HCT116 (cell line): ENCODE measurements around the gene GNB2. TPM values are rescaled to one million over a fixed set of nuclear protein-coding genes. Genes with fewer than 3 reads are reported as not detected.

Experiments
- ATAC-seq: fragments of 200-7000 bp; cut with Tn5 transposase; 2 replicates; pipeline ENCODE4 v1.9.1; 2020; ENCODE audit warnings: mild to moderate bottlenecking, moderate library complexity
- BruUV-seq: library from RNA; stranded (reverse); fragments of 400-500 nt; replicated peaks from 2 replicates; lab custom pipeline; 2021; lab: Mats Ljungman, UMichigan
- CTCF ChIA-PET: fragments of 300-600 bp; sonication (Branson Sonifier 250); formaldehyde crosslinking; loops from one replicate; lab custom pipeline; 2021; ENCODE audit warnings: antibody characterized with exemption; lab: Charles Lee
- POLR2A ChIA-PET: fragments of 300-600, 350-600 bp; sonication (Branson Sonifier 250); formaldehyde crosslinking; loops from one replicate; lab custom pipeline; 2021; ENCODE audit warnings: antibody characterized with exemption; lab: Charles Lee
- RAD21 ChIA-PET, 2 experiments: fragments of 300-600 bp; sonication (Branson Sonifier 250); formaldehyde crosslinking; loops; one replicate each; lab custom pipeline; 2023; ENCODE audit warnings: low total read pairs in 2 of 2; ENCODE audit not compliant: uncharacterized antibody in 2 of 2, unreplicated experiment in 2 of 2, low non-redundant PET in 1 of 2; lab: Charles Lee
- DNase-seq: peaks from one replicate; pipeline ENCODE4 v3.0.0-alpha.2; 2010; ENCODE audit warnings: low read depth, low spot score
- H2AFZ ChIP-seq: fragments of 200-600 bp; shearing (Covaris generic), sonication (generic); 2 replicates; pipeline ENCODE4 v1.6.1; 2017; ENCODE audit warnings: low read depth, mixed run types, mixed read lengths, antibody characterized with exemption, low read length; ENCODE audit not compliant: poor library complexity, severe bottlenecking
- H3K27ac ChIP-seq: 2 replicates; pipeline ENCODE4 v1.5.1; 2012; ENCODE audit warnings: low read depth, low read length
- H3K27me3 ChIP-seq: fragments of 200-600 bp; sonication (generic); 2 replicates; pipeline ENCODE4 v1.6.1; 2016; ENCODE audit warnings: mixed run types, low read length, mixed read lengths; ENCODE audit not compliant: insufficient read depth
- H3K36me3 ChIP-seq, 2 experiments: fragments of 200-500 bp in 1 of 2; fragments of 200-600 bp in 1 of 2; sonication (Bioruptor generic) in 1 of 2; sonication (generic) in 1 of 2; 2 replicates each; pipeline versions ENCODE4 v1.5.1 to v1.6.1; 2014 to 2016; ENCODE audit warnings: low read length in 2 of 2, inconsistent platforms in 1 of 2, mixed read lengths in 1 of 2, mixed run types in 1 of 2; ENCODE audit not compliant: insufficient read depth in 2 of 2, control insufficient read depth in 1 of 2
- H3K4me1 ChIP-seq, 2 experiments: fragments of 200-600 bp in 1 of 2; sonication (generic) in 1 of 2; 2 replicates each; pipeline versions ENCODE4 v1.5.1 to v1.6.1; 2012 to 2017; ENCODE audit warnings: low read length in 2 of 2, inconsistent platforms in 1 of 2, mild to moderate bottlenecking in 1 of 2, mixed read lengths in 1 of 2, mixed run types in 1 of 2, moderate library complexity in 1 of 2; ENCODE audit not compliant: insufficient read depth in 2 of 2, control insufficient read depth in 1 of 2
- H3K4me2 ChIP-seq: fragments of 200-600 bp; sonication (generic); 2 replicates; pipeline ENCODE4 v1.6.1; 2017; ENCODE audit warnings: mixed run types, low read length, mixed read lengths
- H3K4me3 ChIP-seq, 2 experiments: fragments of 200-600 bp in 1 of 2; sonication (generic) in 1 of 2; replicated peaks in 1 of 2; 2 replicates each; pipeline ENCODE4 v1.5.1; 2011 to 2016; ENCODE audit warnings: low read length in 2 of 2, control low read depth in 1 of 2, low read depth in 1 of 2, mild to moderate bottlenecking in 1 of 2, mixed read lengths in 1 of 2, mixed run types in 1 of 2
- H3K79me2 ChIP-seq: fragments of 200-600 bp; sonication (generic); 2 replicates; pipeline ENCODE4 v1.6.1; 2017; ENCODE audit warnings: mild to moderate bottlenecking, mixed run types, low read length, moderate library complexity, mixed read lengths; ENCODE audit not compliant: insufficient read depth
- H3K9ac ChIP-seq: fragments of 200-600 bp; sonication (generic); 2 replicates; pipeline ENCODE4 v1.6.1; 2016; ENCODE audit warnings: low read length, mixed read lengths
- H3K9me2 ChIP-seq: fragments of 200-600 bp; sonication (generic), shearing (Covaris generic); 2 replicates; pipeline ENCODE4 v1.6.1; 2017; ENCODE audit warnings: mixed run types, mild to moderate bottlenecking, moderate library complexity; ENCODE audit not compliant: insufficient read depth
- H3K9me3 ChIP-seq, 2 experiments: fragments of 200-500 bp in 1 of 2; fragments of 200-600 bp in 1 of 2; sonication (Bioruptor generic) in 1 of 2; sonication (generic) in 1 of 2; 2 replicates each; pipeline ENCODE4 v1.6.1; 2014 to 2017; ENCODE audit warnings: low read length in 2 of 2, mixed read lengths in 2 of 2, inconsistent platforms in 1 of 2, low read depth in 1 of 2, mild to moderate bottlenecking in 1 of 2, mixed run types in 1 of 2, moderate library complexity in 1 of 2; ENCODE audit not compliant: control insufficient read depth in 1 of 2, insufficient read depth in 1 of 2
- H4K20me1 ChIP-seq: fragments of 200-600 bp; sonication (generic), shearing (Covaris generic); 2 replicates; pipeline ENCODE4 v1.6.1; 2017; ENCODE audit warnings: mixed run types, mild to moderate bottlenecking, moderate library complexity; ENCODE audit not compliant: insufficient read depth
- ELF1 ChIP-seq: IDR thresholded peaks from 2 replicates; pipeline ENCODE4 v1.6.1; 2012; ENCODE audit warnings: low read depth, borderline replicate concordance
- EZH2phosphoT487 ChIP-seq: fragments of 200-600 bp; IDR thresholded peaks from 2 replicates; pipeline ENCODE4 v1.6.1; 2018; ENCODE audit warnings: antibody characterized with exemption, borderline replicate concordance
- POLR2AphosphoS5 ChIP-seq: IDR thresholded peaks from 2 replicates; pipeline ENCODE4 v1.6.1; 2011; ENCODE audit warnings: mild to moderate bottlenecking, low read depth, low read length, moderate library complexity
- TCF7L2 ChIP-seq: IDR thresholded peaks from 2 replicates; pipeline ENCODE4 v1.7.0; 2011; ENCODE audit warnings: borderline replicate concordance, inconsistent platforms; ENCODE audit not compliant: insufficient read depth, insufficient read length; ENCODE audit errors: extremely low read depth
- YY1 ChIP-seq: IDR thresholded peaks from 2 replicates; pipeline ENCODE4 v1.6.1; 2011; ENCODE audit warnings: low read length, low read depth, moderate library complexity, mild to moderate bottlenecking; ENCODE audit not compliant: insufficient replicate concordance; ENCODE audit errors: extremely low read depth
- intact Hi-C: fragments of 100-400 bp; cut with micrococcal nuclease; formaldehyde crosslinking; loops from 2 replicates; pipeline ENCODE4 v1.10.0; 2022
- total RNA-seq: library from RNA; stranded (reverse); gene quantifications from one replicate; pipeline ENCODE4 v1.2.1, GENCODE V29; 2021; ENCODE audit not compliant: unreplicated experiment
- TF ChIP-seq, protein P1 (sequence below): IDR thresholded peaks from 2 replicates; pipeline ENCODE4 v1.6.1; 2012

Gene GNB2
- total RNA-seq, 1 experiment from 2014 or later, result 246 TPM

DNA sequence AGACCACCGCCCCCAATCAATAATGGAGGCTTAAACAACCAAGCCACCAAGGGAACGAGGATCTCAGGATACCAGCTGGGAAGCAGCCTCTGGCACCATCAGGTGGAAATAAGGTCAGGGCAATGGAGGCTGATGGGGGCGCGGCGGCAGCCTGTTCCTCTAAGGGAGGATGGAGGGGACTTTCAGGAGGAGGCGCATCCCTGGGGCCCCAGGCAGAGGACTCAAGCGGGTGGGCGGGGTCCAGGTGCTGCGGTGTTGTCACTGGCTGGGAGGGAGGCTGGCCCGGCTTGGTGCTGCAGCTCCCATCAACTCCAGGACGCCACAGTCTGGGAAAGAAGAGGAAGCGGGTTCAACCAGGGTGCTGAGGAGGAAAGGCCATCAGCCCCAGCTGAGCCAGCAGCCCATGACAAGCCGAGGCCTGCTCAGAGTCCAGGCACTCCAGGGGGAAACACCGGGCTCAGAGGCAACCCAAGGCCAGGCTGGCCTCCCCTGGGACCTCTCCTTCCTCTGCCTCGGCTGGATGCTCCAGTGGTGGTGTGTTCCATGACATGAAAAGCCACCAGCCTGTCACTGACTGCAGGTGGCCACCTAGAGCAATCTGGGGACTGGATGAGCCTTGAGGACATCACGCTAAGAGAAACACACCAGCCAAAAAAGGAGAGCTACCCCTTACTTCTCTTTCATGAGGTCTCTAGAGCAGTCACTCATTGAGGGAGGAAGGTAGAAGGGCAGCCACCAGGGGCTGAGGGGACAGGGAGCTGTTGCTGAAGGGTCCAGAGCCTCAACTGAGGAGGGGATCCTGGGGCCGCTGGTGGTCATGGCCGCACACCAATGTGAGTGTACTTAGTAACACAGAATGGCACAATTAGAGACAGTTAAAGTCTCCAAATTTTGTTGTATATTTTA, 15.9 kb downstream of the GNB2 start:
- no TSS peak for BruUV-seq
- Histone ChIP-seq H3K9me2 (no peaks in the 10 kb centered on the region), H2AFZ (no peak overlapping the region), H3K27ac (peak overlapping the region; percentile 1; the same call in 1 of the 2 replicates), H3K4me2 (no peak overlapping the region), H3K27me3 (no peaks in the 10 kb centered on the region), H3K9me3 (no peaks in the 10 kb centered on the region), H3K79me2 (peaks cover 65% of the 10 kb centered on the region), H3K4me1 (peaks cover 14 to 25% of the 10 kb centered on the region in 2 experiments; a peak in 3 of 4 replicates), H3K9ac (no peak overlapping the region), H3K36me3 (peaks cover 23 to 28% of the 10 kb centered on the region in 2 experiments; a peak in 3 of 4 replicates), H3K4me3 (no peak overlapping the region), H4K20me1 (no peaks in the 10 kb centered on the region)
- no peak for ATAC-seq
- TF ChIP-seq ELF1 (no peak), POLR2AphosphoS5 (no peak), YY1 (no peak), TCF7L2 (no peak), EZH2phosphoT487 (no peak)
- TF ChIP-seq, protein P1, sequence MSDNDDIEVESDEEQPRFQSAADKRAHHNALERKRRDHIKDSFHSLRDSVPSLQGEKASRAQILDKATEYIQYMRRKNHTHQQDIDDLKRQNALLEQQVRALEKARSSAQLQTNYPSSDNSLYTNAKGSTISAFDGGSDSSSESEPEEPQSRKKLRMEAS, result no peak
- intact Hi-C loops, result loop anchor here (2.0 to 5.0 kb wide), 2 partner anchors 57 to 221 kb away; no protein-coding TSS in a partner anchor
- ChIA-PET POLR2A (interaction anchor here (1.7 kb wide), 1 partner anchor 16 kb away, joined by 4 read pairs; the partner anchor contains the start of gene POP7), CTCF (interaction anchor here (2.2 kb wide), 1 partner anchor 60 kb away, joined by 7 read pairs; no protein-coding TSS in a partner anchor), RAD21 (no interaction called here)
- no peak for DNase-seq
